Neural crest cell (in vitro differentiated cells): ENCODE results near the gene KY. TPM values are rescaled to one million over a fixed set of nuclear protein-coding genes. Genes with fewer than 3 reads are reported as not detected.

Experiments
- DNase-seq: peaks from one replicate; pipeline ENCODE4 v3.0.0; 2021; ENCODE audit warnings: low read depth, mixed read lengths, low spot score
- H3K27ac Mint-ChIP-seq: one replicate; pipeline ENCODE4 v1.8.0; 2021; ENCODE audit warnings: mild to moderate bottlenecking, mixed read lengths; ENCODE audit not compliant: unreplicated experiment
- H3K27me3 Mint-ChIP-seq: 2 replicates; pipeline ENCODE4 v1.8.0; 2021; ENCODE audit warnings: low read depth, mild to moderate bottlenecking, mixed read lengths
- H3K36me3 Mint-ChIP-seq: 2 replicates; pipeline ENCODE4 v1.8.0; 2021; ENCODE audit warnings: low read depth, mild to moderate bottlenecking, mixed read lengths
- H3K4me1 Mint-ChIP-seq: 2 replicates; pipeline ENCODE4 v1.8.0; 2021; ENCODE audit warnings: mixed read lengths
- H3K4me3 Mint-ChIP-seq: one replicate; pipeline ENCODE4 v1.8.0; 2021; ENCODE audit warnings: mild to moderate bottlenecking, mixed read lengths
- H3K9me3 Mint-ChIP-seq: 2 replicates; pipeline ENCODE4 v1.8.0; 2021; ENCODE audit warnings: mixed read lengths
- CTCF ChIP-seq: fragments of 200-600 bp; sonication (generic); conservative IDR thresholded peaks from 2 replicates; pipeline ENCODE4 v1.5.0; 2021; ENCODE audit warnings: antibody characterized with exemption, mild to moderate bottlenecking
- total RNA-seq: library from RNA; stranded (reverse); gene quantifications from 2 replicates; pipeline ENCODE4 v1.2.1, GENCODE V29; 2021

The KY gene
- total RNA-seq, 1 donor from 2014 or later: 0.33 TPM

DNA sequence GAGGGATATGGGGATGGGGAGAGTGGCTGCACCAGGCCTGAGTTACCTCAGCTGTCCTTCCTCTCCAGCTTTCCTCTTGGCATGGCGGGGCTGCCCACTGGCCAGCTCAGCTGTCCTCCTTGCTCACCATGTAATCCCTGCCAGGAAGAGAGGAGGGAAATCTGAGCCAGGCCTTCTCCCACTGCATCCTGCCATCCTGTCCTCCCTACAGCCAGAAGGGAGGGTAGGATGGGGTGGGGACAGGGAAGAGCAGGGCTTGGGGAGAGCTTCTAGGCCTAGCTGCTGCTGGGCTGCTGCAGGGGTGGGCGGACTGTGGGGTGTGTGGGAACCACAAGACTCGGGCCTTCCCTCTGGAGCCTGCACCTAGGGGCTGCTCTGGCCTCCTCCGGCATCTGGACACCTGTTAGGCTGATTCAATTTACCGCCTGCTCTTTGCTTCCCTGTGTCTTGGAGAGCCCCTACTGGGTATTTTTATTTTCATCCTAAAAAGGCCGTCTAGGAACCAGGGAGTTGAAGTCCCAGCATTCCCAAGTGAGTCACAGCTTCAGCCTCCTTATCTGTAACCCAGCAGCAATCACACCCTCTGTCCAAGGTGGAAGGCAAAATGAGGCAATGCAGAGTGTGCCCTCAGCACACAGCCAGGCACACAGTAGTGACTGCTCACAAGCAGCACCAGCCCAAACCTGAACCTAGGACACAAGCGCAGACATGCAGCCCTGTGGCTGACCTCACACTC, 13.1 kb upstream of the KY start:
- no peak for DNase-seq
- Mint-ChIP-seq H3K9me3 (peaks cover 2% of the 10 kb centered on the region), H3K4me1 (peaks cover 4% of the 10 kb centered on the region), H3K27ac (no peak overlapping the region), H3K4me3 (no peak overlapping the region), H3K36me3 (no peaks in the 10 kb centered on the region), H3K27me3 (peaks cover 2% of the 10 kb centered on the region)
- TF ChIP-seq CTCF: no peak

- Mint-ChIP-seq H3K9me3 (peaks cover 2% of the 10 kb centered on the region), H3K27me3 (no peaks in the 10 kb centered on the region), H3K4me1 (no peaks in the 10 kb centered on the region), H3K27ac (no peak overlapping the region), H3K36me3 (no peaks in the 10 kb centered on the region), H3K4me3 (no peak overlapping the region)
- TF ChIP-seq CTCF: no peak
- DNase-seq: no peak
Observed at GRCh38 chr3:134660046-134660441, 9.2 kb upstream of the KY start.

DNA sequence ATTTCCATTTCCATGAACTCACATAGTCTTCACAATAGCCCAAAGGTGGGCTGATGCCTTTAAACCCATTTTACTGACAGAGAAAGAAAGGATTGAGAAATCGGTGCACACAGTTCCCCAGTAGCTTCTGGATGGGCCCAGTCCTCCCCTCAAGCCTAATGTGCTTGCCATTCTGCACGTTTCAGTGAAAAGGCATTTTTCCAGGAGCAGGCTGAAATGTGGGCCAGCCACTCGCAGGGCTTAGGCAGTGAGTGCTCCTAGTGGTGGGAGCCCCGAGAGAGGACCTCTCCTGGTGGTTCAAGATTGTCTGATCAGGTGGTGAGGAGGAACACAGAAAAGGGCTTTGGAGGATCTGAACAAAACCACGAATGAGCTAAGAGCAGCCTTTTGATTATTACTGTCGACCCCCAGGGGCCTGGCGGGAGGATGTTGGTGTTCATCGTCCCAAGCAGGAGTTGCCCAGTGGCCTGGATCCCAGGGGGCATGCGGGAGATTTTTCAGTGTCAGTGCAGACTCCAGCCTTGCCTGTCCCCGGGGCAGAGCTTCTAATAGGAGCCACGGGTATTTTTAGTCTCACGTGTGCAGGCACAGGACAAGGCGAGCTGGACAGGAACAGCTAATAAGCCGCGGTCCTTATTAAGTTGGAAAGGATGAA, 8.7 kb upstream of the KY start:
- Mint-ChIP-seq H3K27me3 (peaks cover 3% of the 10 kb centered on the region), H3K4me3 (no peak overlapping the region), H3K9me3 (peaks cover 2% of the 10 kb centered on the region), H3K27ac (no peak overlapping the region), H3K36me3 (no peaks in the 10 kb centered on the region), H3K4me1 (no peaks in the 10 kb centered on the region)
- DNase-seq: no peak
- TF ChIP-seq CTCF: no peak

DNA sequence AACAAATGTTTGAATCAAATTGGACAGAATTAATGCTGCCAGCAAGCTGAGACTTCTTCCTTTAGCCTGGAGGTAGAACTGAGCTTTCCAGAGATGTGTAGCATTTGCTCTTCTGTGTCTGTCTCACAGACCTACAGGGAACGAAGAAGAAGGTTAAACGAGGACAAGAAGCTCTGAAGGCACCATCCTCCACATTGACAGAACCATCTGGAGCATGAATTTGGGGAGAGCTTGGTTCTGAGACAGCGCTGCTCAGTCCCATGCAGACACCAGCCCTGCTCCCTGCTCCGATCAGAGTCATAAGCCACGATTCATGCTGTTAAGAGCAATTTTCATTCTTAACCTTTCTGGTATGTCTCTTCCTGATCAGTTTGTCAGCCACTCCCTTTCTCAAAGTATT, 7.7 kb upstream of the KY start:
- peaks cover 10% of the 10 kb centered on the region for H3K27me3 Mint-ChIP-seq
- H3K9me3 Mint-ChIP-seq: peaks cover 2% of the 10 kb centered on the region
- H3K4me1 Mint-ChIP-seq: no peaks in the 10 kb centered on the region
- DNase-seq: no peak
- H3K4me3 Mint-ChIP-seq: no peak overlapping the region
- H3K27ac Mint-ChIP-seq: no peak overlapping the region
- no peaks in the 10 kb centered on the region for H3K36me3 Mint-ChIP-seq
- TF ChIP-seq CTCF: no peak

DNA sequence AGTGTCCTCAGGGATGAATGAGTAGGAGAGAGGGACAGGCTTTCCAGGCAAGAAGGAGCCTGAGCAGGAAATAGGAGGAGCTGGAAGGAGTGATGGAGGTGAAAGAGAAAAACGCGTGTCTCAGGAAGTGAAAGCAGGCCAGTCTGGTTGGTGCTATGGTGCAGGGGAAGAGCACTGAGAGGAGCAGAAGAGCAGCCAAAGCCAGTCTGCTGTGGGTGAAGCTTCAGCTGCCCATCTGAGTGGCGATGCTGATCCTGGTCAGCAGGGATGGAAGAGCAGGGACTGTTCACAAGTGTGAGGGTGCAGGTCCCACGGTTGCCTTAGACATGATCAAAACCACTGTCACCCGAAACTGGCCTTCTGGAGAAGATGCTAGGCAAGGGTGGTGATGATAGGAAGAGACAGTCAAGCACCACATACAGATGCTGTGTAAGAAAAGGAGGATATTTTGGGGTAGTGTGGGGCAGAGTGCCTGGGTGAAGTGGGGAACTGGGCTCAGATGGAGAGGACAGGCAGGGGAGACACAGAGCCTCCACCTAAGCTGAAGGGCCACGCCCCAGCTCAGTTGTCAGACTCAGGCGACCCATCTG, 5.5 kb upstream of the KY start:
- Mint-ChIP-seq H3K9me3 (peaks cover under 1% of the 10 kb centered on the region), H3K27me3 (peaks cover 30% of the 10 kb centered on the region), H3K27ac (no peak overlapping the region), H3K36me3 (no peaks in the 10 kb centered on the region), H3K4me1 (peaks cover 3% of the 10 kb centered on the region), H3K4me3 (no peak overlapping the region)
- TF ChIP-seq CTCF: no peak
- no peak for DNase-seq
